GM21786 (cell line): ENCODE results near the gene GEMIN5.

Experiments
- ATAC-seq: cut with Tn5 transposase; IDR thresholded peaks from one replicate; pipeline ENCODE4 v1.9.1; 2021; ENCODE audit not compliant: unreplicated experiment

Gene GEMIN5

GRCh38 chr5:154850255-154851062, 87.6 kb downstream of the GEMIN5 start, which contains the start of gene FAXDC2:
Gene FAXDC2, minus strand, starts transcription at chr5:154850603. Its CDS starts 12,425 bp downstream, at chr5:154838178.
- no peak for ATAC-seq

- no peak for ATAC-seq
Measured at GRCh38 chr5:154849791-154850201, 88.2 kb downstream of the GEMIN5 start.

GRCh38 chr5:154849264-154849785, 88.7 kb downstream of the GEMIN5 start:
- no peak for ATAC-seq

GRCh38 chr5:154844809-154845208, 93.2 kb downstream of the GEMIN5 start:
- no peak for ATAC-seq

GRCh38 chr5:154842689-154843530, 95.1 kb downstream of the GEMIN5 start:
- no peak for ATAC-seq

- no peak for ATAC-seq
Measured at GRCh38 chr5:154841273-154841661, 96.7 kb downstream of the GEMIN5 start.

GRCh38 chr5:154840435-154841272, 97.4 kb downstream of the GEMIN5 start:
- no peak for ATAC-seq
